Adrenal gland (tissue), 5 donors: ENCODE measurements around the gene NUDT16.

Experiments
- CTCF ChIP-seq, 6 experiments: fragments of 450-650 bp in 4 of 6; fragments of 200-600 bp in 2 of 6; sonication (generic) in 1 of 6; IDR thresholded peaks; 1 replicate in 5 of 6; 2 replicates in 1 of 6; pipeline versions ENCODE4 v1.5.1 to v1.8.0; 2016 to 2021; ENCODE audit warnings: antibody characterized with exemption in 6 of 6, mild to moderate bottlenecking in 2 of 6, moderate library complexity in 1 of 6
- POLR2A ChIP-seq, 2 donors: fragments of 450-650 bp; IDR thresholded peaks; one replicate each; pipeline ENCODE4 v1.6.1; 2017; ENCODE audit warnings: antibody characterized with exemption in 2 of 2, mild to moderate bottlenecking in 2 of 2, moderate library complexity in 1 of 2
- donor health status: DM: no; HTN: no; CAD: no.

- TF ChIP-seq POLR2A (IDR thresholded peaks at IDR 0.05) (no peak), CTCF (IDR thresholded peaks at IDR 0.05) (no peak)
These were observed 32.7 kb upstream of the NUDT16 start for GRCh38 chr3:131348911-131349310.
